Suppressor macrophage treated with lipopolysaccharide for 1 hour (primary cell): Measurements from ENCODE around the gene TMEM101.
"Not testable (repeated sequence)": the region's sequence is repeated elsewhere in the genome, so short reads cannot be mapped to it uniquely, and the experiment has no call there.

Source experiments
- DNase-seq, 3 donors: peaks; one replicate each; pipeline ENCODE4 v3.0.0-alpha.2; 2020 to 2022

The TMEM101 gene

DNA sequence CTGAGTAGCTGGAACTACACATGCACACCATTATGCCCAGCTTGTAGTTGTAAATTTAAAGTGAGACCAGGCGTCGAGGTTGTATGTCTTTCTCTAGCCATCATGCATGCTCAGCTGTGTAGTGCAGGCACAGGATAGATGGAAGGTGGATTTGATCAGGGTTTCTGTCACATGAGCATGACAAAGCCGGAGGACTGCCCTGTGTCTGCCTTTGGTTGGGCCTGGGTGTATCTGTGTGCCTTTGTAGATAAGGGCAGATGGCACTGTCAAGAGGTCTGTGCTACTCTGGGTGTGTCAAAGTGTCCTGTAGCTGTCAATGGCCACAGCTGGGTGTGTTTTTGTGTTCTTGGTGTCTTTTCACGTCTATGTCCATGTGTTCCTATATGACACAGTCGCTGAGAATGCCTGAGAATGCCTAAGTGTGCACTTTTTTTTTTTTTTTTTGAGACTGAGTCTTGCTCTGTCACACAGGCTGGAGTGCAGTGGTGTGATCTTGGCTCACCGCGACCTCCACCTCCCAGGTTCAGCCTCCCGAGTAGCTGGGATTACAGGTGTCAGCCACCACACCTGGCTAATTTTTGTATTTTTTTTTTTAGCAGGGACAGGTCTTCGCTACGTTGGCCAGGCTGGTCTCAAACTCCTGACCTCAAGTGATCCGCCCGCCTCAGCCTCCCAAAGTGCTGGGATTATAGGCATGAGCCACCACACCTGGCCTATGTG, 14.5 kb downstream of the TMEM101 start:
- DNase-seq: no peak

GRCh38 chr17:43999024-43999423, 15.7 kb downstream of the TMEM101 start:
- no peak for DNase-seq

DNA sequence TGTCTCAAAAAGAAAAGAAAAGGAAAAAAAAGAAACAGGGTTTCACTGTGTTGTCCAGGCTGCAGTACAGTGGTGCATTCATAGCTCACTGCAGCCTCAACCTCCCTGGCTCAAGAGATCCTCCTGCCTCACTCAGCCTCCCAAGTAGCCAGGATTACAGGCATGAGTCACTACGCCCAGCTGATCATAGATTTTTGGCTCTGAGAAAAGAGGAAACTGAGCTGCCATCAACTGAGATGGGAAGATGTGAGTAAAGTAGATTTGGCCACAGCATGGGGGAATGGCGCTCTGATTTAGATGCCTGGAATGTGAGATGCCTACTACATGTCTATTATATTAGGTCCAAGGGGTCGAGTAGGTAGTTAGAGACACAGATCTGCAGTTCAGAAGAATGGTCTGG, 16.2 kb downstream of the TMEM101 start:
- DNase-seq: peak; percentile 72 to 80 (median 79)

DNA sequence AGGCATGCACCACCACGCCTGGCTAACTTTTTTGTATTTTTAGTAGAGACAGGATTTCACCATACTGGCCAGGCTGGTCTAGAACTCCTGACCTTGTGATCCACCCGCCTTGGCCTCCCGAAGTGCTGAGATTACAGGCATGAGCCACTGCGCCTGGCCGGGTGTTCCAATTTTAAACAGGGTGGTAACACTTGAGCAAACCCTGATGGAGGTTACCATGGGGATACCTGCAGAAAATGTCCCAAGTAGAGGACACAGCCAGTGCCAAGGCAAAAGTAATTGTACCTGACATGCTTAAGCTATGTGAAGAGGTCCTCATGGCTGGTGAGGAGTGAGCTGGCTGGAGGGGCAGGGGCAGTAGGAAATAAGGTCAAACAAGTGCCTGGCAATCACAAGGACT, 17.6 kb downstream of the TMEM101 start:
- DNase-seq: not testable (repeated sequence)

- no peak for DNase-seq
Observed at GRCh38 chr17:43995150-43995471, 19.7 kb downstream of the TMEM101 start.

DNA sequence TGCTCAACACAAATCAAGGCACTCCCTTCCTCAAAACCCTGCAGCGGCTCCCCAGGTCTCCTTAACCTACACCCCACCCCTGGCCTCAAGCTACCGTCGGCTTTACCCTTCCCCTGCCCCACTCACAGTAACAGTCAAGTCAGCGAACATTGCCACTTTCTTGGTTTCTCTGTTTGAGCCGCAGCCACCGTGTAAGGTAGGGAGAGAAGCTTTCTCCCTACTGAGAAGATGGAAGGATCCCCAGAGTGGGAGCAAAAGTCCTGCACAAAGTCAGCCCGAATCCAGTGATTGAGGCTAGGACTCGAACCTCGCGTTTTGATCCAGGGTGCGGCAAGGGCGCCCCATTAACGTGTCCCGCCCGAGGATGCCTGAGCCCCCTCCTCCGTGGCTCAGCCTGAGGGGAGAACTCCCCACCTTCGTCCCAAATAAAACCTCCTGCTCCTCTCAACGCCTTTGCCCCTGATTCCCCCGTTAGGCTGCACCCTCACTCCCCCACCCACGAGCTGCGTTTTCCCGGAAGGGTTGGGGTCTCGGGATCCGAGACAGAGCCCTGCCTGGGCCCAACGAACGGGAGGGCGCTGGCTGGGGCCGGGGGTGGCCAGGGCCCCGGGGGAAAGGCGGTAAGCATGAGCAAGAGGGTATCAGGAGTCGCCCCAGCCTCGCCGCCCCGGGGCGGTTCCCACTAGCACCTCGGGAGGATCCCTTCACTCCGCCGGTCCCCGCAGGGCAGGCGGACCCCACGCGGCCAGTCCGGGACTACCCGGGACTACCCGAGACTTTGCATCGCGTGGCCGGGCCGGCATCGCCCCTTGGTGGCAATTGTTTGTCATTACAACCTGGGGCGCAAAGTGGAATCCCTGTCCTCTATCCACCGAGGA, 20.3 kb downstream of the TMEM101 start:
- DNase-seq: peak; percentile 79 to 90 (median 87)

- no peak for DNase-seq
Observed at GRCh38 chr17:43992641-43993040, 22.1 kb downstream of the TMEM101 start.

GRCh38 chr17:43988301-43988700, 26.5 kb downstream of the TMEM101 start:
- DNase-seq: no peak

DNA sequence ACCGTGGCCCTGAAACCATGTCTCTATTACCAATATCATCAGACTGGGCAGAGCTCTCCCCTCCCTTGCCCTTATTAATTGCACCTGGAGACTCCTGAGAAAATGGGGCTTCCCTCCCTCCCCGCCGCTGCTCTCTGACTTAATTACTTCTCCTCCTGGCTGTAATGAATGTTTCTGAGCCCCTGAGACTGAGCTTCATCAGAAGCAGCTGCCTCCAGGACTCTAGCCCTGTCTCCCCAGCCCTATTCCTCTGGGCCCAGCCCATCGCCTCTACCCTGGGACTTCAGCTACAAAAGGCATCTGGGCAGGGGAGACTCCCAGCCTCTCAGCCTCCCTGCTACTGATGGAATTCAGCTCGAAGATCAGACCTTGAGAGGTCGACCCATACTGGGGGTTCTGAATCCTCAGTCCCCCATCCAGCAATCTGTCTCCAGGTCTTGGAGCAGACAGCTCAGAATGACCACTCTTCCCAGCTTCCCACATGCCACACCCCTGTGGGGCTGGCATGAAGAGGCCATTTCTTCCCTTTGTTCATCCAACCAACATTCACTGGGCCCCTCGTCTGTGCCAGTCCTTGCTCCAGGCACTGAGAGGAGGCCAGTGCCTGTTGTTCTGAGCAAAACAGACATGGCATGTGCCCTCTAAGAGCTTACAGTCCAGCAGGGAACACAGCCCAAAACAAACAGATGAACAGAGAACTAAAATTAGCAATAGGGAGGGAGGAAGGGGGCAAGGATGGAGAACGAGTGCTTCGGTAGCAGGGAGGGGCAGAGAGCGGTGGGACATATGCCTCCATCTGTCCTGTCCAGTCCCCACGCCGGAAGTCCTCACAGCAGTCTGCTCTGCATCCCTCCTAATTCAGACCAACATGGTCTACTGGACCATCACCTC, 27.4 kb downstream of the TMEM101 start:
- no peak for DNase-seq

DNA sequence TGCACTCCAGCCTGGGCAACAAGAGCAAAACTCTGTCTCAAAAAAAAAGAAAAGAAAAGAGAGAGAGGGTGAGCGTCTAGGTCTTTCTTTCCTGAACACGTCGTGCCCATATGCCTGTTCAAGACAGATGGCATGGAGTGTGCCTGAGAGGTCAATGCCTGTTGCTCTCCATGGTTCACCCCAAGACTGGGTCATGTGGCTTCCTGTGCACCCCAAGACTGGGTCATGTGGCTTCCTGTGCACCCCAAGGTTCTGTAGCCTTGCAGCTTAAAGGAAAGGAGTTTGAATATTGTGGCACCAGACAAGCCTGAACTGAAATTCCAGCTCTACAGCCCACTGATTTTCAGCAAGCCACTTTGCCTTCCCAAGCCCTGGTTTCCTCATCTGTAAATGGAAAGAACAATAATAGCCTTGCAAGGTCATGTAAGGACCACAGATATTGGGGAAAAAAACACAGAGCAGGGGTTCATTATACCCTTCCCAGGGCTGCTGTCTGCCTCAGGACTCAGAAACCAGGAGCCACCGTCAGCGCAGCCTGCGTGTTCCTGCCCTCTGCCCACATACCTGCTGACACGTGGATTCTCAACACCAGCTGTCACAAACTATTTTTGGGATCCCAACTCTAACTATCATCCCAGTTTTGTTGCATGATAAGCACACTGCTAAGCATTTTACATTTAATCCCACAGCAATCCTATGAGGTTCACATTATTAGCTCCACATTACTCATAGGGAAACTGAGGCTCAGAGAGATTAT, 28.4 kb downstream of the TMEM101 start:
- no peak for DNase-seq

- no peak for DNase-seq
Observed at GRCh38 chr17:43984521-43984920, 30.2 kb downstream of the TMEM101 start.

DNA sequence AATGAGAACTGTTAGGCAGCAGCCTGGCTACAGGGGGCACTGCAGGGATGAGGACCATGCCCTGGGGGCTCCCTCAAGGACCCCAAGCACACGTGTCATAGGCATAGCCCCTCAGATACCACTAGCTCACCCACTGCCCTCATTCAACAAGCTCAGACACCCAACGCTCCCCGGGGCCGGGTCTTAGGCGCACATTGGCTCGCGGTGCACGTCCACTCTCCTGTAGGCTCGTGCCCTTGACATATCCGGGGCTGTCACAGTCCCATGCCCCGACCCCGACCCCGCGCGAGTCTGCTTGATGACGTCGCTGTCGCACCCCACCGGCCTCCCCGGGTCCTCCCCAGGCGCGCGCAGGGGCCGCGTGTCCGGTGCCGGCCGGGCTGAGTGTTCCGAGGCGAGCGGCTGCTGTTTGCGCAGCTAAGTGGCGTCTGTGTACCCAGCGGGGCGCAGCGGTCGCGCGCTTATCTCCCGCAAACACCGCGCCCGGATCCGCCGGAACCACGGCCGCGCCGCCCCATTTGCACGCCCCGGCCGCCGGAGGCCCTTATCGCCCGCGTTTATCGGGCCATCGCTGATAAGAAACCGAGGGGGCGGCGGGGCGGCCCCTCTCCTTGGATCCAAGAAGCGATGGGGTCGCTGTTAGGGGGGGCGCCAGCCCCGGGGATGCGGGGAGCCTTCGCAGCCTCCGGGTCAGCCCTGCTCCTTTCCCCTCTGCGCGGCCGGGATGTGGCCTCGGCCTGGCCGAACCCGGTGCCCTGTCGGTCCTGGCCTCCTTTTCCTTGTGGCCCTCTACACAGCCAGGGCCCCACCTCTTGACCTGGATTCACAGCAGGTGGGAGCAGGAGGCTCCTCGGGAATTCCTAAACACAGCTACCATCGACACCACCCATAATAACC, 31.0 kb downstream of the TMEM101 start:
- peak in 1 of 3 donors; percentile 10 for DNase-seq

DNA sequence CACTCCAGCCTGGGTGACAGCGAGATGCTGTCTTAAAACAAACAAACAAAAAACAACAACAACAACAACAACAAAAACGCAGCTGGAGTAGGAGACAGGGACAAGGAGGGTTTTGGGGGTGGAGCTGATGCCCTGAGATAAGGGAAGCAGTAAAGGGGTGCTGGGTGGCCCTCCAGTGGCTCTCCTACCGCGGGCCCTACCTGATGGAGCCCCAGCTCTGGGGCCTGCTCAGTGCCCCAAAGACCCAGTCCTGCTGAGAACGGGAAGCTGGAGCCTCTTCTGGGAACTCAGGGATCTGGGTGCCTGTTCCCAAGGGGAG, 31.6 kb downstream of the TMEM101 start:
- DNase-seq: no peak

GRCh38 chr17:43982171-43982570, 32.6 kb downstream of the TMEM101 start:
- no peak for DNase-seq

DNA sequence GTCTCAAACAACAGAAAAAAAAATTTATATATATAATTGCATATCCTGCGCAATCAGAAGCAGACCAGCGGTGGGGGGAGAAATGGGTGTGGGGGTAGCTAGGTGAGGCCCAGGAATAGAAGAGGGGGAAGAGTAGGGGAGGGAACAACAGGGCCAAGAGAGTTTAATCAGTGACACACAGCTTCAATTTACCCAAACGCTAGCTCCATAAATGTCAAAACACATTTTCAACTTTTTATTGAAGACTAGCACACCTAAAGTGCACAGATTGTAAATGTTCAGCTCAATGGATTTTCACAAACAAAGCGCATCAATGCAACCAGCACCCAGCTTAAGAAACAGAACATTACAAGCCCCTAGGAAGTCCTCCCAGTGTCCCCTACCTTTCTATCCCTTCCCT, 35.1 kb downstream of the TMEM101 start:
- no peak for DNase-seq

DNA sequence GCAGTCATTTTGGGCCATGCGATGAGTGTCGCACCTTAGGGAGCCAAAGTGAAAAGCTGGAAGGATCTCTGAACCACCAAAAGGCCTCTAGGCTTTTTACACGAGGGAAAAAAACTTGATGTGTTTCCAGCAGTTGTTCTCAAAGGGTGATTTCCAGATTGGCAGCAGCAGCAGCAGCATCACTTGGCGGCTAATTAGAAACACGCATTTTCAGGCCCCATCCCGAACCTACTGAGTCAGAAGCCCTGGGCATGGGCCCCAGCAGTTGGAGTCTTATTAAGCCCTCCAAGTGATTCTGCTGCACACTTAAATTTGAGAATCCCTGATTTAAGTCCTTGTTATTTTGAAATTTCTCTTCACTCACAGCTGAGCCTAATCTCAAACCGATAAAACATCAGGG, 35.8 kb downstream of the TMEM101 start:
- no peak for DNase-seq

DNA sequence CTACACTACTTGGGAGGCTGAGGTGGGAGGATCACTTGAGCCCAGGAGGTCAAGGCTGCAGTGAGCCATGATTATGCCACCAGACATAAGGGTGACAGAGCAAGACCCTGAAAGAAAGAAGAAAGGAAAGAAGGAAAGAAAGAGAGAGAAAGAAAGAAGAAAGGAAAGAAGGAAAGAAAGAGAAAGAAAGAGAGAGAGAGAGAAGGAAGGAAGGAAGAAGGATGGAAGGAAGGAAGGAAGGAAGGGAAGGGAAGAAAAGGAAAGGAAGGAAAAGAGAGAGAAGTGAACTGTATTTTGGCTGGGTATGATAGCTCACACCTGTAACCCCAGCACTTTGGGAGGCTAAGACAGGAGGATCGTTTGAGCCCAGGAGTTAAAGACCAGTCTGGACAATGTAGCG, 36.7 kb downstream of the TMEM101 start:
- no peak for DNase-seq

GRCh38 chr17:43976963-43977837, 37.6 kb downstream of the TMEM101 start:
- no peak for DNase-seq

DNA sequence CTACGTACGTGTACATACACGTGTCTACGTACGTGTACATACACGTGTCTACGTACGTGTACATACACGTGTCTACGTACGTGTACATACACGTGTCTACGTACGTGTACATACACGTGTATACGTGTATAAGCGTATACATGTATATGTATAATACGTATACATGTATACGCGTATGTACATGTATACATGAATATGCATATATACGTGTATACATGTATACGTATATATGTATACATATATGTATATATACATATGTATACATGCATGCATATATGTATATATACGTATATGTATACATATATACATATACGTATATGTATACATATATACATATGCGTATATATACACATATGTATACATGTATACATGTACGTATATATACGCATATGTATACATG, 38.9 kb downstream of the TMEM101 start:
- DNase-seq: no peak

- DNase-seq: no peak
Observed at GRCh38 chr17:43974382-43975266, 40.1 kb downstream of the TMEM101 start.
